ENCODE data around the gene NR3C1. TPM values are rescaled to one million over a fixed set of nuclear protein-coding genes. Genes with fewer than 3 reads are reported as not detected.

NR3C1 gene
- total and polyA plus RNA-seq, 8 donors = 59.2 to 98.0 (median 66.6) TPM

- Histone ChIP-seq H3K27ac (no peak overlapping the region), H3K4me3 (no peak overlapping the region), H3K36me3 (no peaks in the 10 kb centered on the region), H3K4me1 (peaks cover 0 to 41% of the 10 kb centered on the region in 2 donors), H3K27me3 (no peaks in the 10 kb centered on the region), H3K9me3 (no peaks in the 10 kb centered on the region)
- intact Hi-C loops (cut with DNase I) = no loop called here
- ATAC-seq (no peak), DNase-seq (no peak)
- TF ChIP-seq, protein P1, sequence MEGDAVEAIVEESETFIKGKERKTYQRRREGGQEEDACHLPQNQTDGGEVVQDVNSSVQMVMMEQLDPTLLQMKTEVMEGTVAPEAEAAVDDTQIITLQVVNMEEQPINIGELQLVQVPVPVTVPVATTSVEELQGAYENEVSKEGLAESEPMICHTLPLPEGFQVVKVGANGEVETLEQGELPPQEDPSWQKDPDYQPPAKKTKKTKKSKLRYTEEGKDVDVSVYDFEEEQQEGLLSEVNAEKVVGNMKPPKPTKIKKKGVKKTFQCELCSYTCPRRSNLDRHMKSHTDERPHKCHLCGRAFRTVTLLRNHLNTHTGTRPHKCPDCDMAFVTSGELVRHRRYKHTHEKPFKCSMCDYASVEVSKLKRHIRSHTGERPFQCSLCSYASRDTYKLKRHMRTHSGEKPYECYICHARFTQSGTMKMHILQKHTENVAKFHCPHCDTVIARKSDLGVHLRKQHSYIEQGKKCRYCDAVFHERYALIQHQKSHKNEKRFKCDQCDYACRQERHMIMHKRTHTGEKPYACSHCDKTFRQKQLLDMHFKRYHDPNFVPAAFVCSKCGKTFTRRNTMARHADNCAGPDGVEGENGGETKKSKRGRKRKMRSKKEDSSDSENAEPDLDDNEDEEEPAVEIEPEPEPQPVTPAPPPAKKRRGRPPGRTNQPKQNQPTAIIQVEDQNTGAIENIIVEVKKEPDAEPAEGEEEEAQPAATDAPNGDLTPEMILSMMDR (IDR thresholded peaks at IDR 0.05) = no peak
Observed at GRCh38 chr5:143432658-143433239, 29.3 kb upstream of the NR3C1 start.

DNA sequence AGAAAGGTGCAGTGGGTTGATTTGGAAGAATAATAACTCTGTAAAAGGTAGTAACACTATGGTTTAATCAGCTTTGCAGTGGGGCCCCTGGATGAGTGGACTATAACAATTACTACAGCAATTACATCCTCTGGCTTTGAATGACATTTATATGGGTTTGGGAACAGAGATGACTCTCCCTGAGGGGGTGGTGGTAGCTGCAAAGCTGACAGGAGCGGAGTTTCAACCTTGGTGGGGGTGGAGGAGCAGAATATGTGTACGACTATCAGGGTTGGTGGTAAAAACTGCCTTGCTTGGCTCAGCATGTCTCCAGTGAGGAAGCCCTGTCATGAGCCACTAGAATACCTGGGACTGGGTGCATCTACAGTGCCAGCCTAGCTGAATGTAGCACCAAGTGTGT, 28.3 kb upstream of the NR3C1 start:
- Histone ChIP-seq H3K4me3 (no peak overlapping the region), H3K27me3 (no peaks in the 10 kb centered on the region), H3K36me3 (no peaks in the 10 kb centered on the region), H3K9me3 (no peaks in the 10 kb centered on the region), H3K4me1 (peaks cover 0 to 41% of the 10 kb centered on the region in 2 donors), H3K27ac (no peak overlapping the region)
- TF ChIP-seq, protein P1 (IDR thresholded peaks at IDR 0.05) = no peak
- ATAC-seq = no peak
- intact Hi-C loops (cut with DNase I) = no loop called here
- no peak for DNase-seq

DNA sequence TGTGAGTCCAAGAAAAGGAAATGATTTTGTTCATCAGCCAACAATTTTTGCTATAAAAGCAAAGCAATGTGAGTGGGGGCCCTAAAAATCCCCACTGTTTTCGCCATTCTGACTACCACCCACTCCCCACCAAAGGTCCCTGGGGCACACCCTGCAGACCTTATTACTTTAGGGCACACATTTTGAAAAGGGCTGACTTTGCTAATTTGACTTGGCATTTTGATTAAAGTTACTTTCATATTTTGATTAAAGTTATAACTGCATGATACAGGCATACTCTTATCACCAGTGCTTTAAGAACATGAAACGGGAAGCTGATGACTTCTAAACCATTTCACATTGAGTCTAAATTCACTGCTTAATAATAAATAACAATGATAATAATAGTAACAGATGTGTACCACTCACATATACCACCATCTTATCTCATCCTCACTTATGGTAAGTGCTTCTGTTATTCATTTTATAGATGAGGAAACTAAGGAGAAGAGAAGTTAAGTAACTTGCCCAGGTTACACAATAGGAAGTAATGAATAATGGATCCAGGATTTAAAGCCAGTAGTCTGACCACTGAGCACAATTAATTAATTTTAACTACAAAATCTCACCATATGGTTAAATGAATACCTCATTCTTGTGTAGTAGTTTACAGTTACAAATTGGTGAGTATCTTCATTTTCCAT, 25.4 kb upstream of the NR3C1 start:
- TF ChIP-seq, protein P1 (IDR thresholded peaks at IDR 0.05) = no peak
- Histone ChIP-seq H3K4me3 (no peak overlapping the region), H3K27me3 (no peaks in the 10 kb centered on the region), H3K36me3 (no peaks in the 10 kb centered on the region), H3K9me3 (no peaks in the 10 kb centered on the region), H3K4me1 (peaks cover 0 to 20% of the 10 kb centered on the region in 2 donors), H3K27ac (peak overlapping the region in 1 of 2 donors; percentile 57)
- ATAC-seq (no peak), DNase-seq (no peak)
- intact Hi-C loops (cut with DNase I) = no loop called here

DNA sequence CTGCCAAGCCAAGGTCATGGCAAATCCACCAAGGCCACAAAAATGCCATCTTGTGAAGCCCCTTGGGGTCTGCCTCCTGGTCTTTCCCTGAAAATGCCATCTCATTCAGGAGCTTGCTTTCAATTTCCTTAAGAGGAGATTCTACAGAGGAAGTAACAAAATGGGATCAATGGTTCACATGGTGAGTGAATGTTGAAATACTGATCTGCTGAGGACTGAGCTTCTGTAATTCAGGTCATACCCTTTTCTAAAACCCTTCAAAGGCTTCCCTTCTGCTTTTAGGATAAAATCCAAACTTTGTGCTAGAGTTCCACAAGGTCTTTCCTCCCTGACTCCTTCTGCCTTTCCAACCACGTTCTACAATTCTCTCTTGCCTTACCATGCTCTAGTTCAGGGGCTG, 24.7 kb upstream of the NR3C1 start:
- ATAC-seq (peak; percentile 32), DNase-seq (no peak)
- Histone ChIP-seq H3K4me1 (peaks cover 0 to 15% of the 10 kb centered on the region in 2 donors), H3K27ac (peak overlapping the region in 1 of 2 donors; percentile 57), H3K36me3 (no peaks in the 10 kb centered on the region), H3K4me3 (no peak overlapping the region), H3K9me3 (no peaks in the 10 kb centered on the region), H3K27me3 (no peaks in the 10 kb centered on the region)
- TF ChIP-seq, protein P1 (IDR thresholded peaks at IDR 0.05) = no peak
- intact Hi-C loops (cut with DNase I) = no loop called here

DNA sequence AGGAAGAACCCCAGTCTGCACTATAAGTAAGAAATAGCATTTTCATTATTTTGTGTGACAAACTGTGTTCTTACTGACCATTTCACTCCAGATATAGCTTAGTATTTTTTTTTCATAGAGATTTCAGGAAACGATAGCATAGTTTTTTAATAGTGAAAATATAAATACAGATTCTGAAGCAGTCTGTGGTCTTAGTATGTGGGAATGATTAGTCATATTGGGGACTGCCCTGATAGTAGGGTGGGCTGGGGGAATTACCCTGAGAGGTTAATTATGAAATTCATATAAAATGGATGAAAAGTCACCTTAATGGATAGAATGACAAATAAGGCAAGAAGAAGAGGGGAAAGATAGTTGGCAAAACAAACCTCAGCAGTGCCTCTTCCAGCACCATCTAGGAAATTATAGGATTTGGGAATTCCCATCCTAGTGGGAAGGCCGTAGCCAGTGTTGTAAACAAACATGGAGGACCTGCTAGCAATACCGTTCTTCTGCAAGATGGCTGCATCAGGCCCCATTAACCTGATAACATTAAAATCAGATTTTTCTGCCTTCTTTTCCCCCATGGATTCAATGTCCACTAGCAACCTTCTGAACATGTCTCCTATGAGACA, 23.7 kb upstream of the NR3C1 start:
- TF ChIP-seq, protein P1 (IDR thresholded peaks at IDR 0.05) = no peak
- intact Hi-C loops (cut with DNase I) = no loop called here
- no peak for ATAC-seq
- no peak overlapping the region for H3K4me3 ChIP-seq
- no peaks in the 10 kb centered on the region for H3K36me3 ChIP-seq
- no peak overlapping the region for H3K27ac ChIP-seq
- H3K27me3 ChIP-seq = no peaks in the 10 kb centered on the region
- no peaks in the 10 kb centered on the region for H3K9me3 ChIP-seq
- H3K4me1 ChIP-seq = peaks cover 0 to 15% of the 10 kb centered on the region in 2 donors
- no peak for DNase-seq

Measured in left lung (tissue), 10 donors.